SKM-1 treated with dmso at 0.1 percent for 144 hours (cell line): ENCODE measurements around the gene KLF16.

ENCODE experiments used
- DNase-seq: peaks from one replicate; lab custom pipeline; 2025; ENCODE audit not compliant: unreplicated experiment; lab: John Stamatoyannopoulos, UW

The KLF16 gene

DNA sequence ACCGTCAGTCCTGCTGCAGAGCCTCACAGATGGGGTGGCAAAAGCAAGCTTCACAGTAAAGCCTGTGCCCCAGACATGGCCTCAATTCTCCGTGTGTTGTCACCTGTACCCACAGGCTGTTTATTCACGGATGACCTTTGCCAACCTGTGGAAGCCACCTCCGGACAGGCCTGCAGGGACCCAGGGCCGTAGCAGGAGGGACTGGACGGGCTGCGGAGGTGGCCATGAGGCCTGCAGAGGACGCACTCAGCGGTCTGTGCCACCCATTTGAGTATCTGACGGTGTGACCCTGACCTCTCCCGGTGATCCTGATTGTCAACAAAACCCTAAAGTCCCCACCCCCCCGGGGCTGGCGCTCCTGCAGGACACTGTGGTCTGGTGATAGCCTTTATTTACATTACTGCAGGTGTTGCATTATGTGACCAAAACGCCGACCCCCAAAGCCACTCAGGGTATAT, 7.8 kb upstream of the KLF16 start:
- DNase-seq: no peak

DNA sequence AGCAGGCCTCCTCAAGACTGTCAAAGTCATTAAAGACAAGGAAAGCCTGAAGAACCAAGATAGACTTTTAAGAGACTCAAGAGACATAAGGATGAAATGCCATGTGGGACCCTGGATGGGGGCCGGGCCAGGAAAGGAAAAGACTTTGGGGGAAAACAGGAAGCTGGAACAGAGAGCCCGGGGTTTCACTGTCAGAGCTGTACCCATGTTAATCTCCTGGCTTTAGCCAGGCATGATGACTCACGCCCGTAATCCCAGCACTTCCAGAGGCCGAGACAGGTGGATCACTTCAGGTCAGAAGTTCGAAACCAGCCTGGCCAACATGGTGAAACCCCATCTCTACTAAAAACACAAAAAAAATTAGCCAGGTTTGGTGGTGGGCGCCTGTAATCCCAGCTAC, 5.6 kb upstream of the KLF16 start:
- DNase-seq: no peak

DNA sequence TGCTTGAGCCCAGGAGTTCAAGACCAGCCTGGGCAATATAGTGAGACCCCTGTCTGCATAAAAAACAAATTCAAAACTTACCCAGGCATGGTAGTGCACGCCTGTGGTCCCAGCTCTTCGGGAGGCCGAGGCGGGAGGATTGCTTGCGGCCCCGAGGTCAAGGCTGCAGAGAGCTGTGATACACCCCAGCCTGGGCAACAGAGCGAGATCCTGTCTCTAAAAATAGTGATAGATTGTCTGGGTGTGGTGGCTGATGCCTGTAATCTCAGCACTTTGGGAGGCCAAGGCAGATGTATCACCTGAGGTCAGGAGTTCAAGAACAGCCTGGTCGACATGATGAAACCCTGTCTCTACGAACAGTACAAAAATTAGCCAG, 4.0 kb upstream of the KLF16 start:
- no peak for DNase-seq

DNA sequence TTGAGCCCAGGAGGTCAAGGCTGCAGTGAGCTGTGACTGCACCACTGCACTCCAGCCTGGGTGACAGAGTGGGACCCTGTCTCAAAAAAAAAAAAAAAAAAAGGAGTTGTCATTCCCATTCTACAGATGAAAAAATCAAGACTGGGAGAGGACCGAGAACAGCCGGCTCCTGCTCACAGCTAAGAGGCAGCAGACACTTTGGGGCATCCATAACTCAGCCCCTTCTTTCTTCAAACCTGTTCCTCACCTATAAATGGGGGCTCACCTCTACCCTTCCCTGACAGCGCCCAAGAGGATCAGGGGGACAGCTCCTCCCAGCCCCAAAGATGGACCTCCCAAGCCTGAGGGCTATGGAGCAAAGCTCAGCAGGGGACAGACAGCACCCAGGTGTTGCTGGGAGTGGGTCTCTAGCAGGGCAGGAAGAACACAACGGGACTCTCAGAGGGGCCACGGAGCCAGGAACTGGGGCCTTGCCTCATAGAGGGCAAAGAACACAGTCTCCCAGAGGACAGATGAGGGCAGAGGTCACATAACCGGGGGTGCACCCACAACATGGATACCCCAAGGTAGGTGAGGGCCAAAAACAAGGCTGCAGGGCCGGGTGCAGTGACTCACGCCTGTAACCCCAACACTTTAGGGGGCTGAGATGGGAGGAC, 3.4 kb upstream of the KLF16 start:
- no peak for DNase-seq

DNA sequence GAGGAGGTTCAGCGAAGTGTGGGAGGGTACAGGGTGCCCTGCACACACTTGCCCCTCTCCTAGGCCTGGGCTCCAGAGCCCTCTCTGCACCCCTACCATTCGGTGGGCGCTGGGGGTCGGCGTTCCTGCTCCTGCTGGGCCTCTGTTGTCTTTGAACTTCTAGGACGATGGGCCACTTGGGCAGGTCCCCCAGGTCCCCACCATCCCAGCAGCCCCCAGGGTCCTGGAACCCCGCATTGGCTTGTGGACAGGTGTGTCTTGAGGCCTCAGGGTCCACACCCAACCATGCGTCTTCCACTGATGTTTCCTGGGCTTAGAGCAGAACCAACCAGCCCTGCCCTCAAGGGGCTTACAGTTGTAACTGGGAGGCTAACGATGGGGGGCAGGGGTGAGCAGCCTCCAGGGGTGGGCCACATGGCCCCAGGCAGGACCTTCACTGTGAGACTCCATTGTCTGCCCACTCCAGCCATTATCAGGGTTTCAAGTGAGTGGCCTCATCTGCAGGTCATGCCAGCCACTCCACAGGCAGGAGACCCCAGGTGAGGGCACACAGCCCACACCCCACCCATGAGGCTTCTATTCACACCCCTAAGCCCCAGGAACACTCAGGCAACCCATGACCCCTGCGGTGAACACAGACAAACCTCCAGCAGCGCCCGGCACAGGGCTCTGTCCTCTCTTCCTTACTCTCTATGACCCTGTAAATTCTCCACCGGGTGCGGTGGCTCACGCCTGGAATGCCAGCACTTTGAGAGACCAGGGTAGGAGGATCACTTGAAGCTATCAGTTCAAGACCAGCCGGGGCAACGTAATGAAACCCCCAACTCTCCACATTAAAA, 2.0 kb upstream of the KLF16 start:
- no peak for DNase-seq

DNA sequence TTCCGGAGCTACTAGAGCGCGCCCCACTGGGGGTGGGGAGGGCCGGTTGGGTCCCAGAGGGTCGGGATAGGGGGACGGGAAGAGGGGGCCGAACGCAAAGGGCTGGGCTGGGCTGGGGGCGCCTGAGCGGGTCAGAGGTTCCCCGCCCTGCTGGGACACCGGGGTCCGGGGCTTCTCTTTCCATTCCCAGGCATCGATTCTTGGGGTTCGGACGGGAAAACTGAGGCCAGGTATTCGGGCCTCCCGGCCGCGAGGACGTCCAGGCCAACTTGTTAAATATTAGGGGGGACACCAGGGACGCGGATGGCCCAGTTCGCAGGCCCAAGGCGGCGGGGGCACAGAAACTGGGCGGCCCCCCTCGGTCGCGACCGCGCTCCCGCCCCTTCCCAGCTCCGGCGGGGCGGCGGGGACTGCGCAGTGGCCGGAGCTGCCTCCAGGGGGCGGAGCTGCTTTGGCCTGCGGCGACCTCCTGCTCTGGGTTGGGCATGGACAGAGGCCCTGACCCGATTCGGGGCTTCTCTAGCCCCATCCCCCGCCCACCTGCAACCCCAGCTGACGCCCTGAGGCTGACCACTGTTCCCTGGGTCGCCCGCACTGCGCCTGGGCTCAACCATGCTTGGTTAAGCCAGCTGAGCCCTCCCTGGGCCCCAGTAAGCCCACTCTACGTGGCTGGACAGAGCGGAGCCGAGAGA, 1.2 kb upstream of the KLF16 start:
- DNase-seq: peak; percentile 65

DNA sequence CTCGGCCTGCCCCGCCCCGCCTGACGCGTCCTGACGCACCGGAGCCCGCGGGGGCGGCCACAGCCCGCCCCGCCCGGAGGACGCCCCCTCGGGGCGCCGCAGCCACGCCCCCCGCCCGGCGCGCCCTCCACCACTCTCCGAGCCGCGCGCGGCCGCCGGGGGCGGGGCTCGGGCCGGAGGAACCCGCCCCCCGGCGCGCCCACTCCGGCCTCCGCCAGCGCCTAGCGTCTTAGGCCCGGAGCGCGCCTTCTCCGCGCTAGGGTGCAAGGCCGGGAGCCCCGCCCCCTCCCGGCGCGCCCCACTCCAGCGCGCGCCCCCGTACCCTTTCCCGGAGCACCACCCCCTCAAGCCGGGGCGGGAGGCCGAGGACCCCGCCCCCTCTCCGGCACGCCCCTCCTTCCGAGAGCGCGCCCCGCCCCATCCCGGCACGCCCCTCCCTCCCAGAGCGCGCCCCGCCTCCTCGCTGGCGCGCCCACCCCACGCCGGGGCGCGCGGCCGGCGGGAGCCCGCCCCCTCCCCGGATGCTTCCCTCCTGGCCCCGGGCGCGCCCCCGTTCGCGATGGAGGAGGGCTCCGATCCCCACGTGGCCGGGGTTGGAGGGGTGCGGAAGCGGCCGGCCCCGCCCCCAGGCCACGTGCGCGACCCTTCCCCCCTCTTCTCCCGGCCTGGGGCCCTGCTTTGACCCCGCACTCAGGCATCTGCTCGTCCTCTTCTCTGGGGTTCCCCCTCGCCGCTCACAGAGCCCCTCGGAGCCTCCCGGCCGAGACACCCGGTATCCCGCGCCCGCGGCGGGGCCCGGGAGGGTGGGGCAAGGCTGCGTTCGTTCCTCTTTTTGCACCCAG, 480 bp upstream of the KLF16 start:
- peak; percentile 91 for DNase-seq

DNA sequence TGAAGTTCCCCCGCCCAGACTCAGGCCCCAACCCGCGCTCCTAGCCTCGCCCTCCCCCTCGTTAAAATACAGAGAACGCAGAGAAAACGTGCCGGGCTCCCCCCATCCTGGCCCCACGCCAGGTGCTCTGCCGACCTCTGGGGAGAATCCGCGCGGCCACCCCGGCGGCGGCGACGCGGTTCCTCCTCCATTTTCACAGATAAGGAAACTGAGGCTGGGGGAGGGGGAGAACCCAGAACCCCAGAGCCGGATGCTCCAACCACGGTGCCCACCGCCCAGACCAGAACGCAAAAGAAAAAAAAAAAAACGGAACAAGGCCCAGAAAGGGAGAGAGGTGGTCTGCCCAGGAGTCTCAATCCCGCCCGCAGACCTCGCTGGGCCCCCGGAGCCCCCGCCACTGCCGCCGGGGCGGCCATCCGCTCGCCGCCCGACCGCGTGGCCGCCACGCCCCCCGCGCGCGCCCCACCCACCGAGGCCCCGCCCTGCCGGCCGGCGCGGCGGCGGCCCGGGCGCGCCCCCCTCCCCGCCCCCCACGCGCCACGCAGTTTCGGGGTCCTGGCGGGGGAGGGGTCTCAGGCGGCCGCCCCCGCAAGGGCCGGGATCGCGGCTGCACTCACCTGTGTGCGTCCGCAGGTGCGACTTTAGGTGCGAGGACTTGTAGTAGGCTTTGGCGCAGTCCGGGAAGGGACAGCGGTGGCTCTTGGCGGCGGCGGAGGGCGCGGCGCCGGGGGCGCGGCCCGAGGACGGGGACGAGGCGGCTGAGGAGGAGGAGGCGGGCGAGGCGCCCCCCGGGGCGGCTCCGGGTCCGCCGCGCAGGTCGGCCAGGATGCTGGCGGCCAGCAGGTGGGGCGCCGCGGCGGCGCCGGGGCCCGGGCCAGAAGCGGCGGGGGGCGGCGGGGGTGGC, 703 bp downstream of the KLF16 start:
- peak; percentile 16 for DNase-seq

DNA sequence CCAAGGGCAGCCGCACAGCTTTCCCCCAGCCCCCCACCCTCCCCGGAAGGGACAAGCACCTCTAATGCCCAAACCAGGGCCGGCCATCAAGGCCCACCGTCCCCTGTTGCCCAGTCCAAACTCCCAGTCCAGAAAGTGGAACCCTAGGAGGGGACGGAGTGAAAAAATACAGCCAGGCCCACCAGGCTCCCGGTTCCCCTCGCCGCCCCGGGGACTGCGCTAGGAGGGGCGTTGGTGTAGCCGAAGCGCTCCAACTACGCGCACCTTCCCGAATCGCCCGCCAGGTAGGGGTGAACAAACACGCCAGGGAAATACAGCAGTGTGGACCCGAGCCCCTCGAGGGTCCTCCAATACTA, 1.3 kb downstream of the KLF16 start:
- DNase-seq: no peak

DNA sequence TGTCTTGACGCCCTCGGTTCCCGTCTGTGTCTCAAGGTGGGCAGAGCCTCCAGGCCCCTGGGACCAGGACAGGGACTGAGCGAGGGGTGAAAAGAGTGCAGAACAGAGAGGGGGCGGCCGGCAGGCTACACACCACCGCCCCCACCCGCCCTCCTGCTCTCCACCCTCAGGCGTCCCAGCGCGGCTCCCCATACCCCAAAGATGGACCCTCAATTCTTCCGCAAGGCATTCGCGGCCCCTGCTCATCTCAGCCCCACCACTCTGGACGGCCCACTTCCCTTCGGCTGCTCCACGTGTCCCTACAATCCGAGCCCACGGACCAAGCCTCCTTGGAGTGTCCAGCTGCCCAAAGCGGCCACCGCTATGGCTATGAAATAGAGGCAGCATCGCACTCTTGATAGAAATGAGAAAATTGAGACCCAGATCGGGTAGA, 1.8 kb downstream of the KLF16 start:
- DNase-seq: no peak

DNA sequence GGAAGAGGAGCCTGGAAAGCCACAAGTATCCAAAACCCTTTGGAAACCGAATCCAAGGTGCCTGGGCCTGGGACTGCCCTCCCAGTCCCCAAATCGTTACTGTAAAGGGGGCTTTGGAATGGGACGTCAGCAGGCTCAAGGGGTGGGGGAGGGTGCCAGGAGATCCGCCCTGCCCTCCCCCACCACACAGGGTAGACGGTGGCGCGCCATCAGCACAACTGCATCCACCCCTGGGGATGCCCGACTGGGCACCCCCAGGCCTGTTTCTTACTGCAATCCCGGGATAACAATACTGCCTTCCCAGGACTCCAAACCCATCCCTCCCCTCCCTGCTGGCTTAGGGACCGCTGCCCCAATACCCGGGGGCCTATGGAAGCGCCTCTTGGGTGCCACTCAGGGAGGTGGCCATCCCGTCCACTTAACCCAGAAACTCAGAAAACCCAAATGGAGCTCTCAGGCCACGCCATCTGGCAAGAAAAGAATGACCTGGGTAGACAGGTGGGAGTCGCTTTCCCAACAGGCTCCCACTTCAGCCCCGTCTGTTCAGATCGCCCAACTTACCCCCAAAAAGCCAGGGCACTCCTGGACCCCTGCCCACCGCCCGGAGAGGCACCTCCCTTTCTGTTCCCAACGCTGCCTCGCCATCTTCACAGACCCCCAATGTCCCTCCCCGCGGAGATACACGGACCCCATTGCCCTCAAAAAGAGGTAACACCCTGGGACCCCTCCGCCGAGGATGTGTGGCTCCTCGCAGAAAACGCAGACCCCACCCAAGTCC, 2.4 kb downstream of the KLF16 start:
- DNase-seq: no peak

DNA sequence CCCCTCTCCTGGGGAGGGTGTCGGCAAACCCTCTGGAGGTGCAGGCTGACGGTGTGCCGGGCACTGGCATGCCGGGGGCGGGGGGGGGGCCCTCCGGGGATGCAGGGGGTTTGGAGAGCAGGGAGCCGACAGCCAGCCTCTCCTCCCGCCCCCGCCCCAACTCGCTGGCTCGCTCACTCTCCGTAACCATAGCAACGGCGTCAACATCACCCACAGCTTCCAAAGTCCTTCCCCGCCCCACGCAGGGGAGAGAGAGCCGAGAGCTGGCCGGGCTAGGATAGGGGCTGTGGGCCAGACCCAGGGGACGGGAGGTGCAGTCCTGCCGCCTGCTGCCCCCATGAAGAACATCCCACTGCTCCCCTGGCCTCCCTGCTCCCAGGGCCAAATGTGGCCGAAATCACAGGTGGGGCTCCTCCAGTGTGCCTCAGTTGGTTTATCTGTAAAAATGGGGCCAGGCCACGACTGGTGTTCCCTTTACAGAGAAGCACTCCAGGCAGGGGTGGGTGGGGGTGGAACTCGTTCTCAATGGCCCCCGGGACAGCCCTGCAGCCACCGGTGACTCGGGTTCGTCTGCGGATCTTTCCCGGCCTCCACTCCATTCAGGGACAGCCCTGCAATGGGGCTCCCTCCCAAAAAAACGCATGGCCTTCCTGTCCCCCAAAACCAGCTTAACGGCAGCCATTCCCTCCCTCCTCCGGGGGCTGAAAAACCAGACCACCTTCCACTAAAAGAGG, 3.2 kb downstream of the KLF16 start:
- no peak for DNase-seq

DNA sequence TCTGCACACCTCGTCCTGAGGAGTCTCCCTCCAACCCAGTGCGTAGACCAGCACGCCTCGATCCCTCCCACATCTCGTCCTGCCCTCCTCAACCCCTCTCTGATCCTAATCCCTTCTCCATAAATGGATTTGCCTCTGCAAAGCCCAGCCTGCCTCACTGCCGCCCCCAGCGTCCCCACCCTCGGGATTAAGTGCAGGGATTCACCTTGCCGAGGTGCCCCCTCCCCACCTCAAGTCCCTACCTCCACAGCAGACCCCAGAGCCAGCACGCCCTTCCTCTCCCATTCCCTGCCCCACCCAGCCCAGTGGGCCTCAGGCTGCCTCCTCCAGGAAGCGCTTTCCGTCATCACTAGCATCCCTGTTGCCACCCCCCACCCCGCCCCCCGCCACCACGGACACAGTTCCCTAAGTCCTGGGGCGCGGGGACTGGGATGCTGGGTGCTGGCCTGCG, 4.0 kb downstream of the KLF16 start:
- DNase-seq: no peak

DNA sequence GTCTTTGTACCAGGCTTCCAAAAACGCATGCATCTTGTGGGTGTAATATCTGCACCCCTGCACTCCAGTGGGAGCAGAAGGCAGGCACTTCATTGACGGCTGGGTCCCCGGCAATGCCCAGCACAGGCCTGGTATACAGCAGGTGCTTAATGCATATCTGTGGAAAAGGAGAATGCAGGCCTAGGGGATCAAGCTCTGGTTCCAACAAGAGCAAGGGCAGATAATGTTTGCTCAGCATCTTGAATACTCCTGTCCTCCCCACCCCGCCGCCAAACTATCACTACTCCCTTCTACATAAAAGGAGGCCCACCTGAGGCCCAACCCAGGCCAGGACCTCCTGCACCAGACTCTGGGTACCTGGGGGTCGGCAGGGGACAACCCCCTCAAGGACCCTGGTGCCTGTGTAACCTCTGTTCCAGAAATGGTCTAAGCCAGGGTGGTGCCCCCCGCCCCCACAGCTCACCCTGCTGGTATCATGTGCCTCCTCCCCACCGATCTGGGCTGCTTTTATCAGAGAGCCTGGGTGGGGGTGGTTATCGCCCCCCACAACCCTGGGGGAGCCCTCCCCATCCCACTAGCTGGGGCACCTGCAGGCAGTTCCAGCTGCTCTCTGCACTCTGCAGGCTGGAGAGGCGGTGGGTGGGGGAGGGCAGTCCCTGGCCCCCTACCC, 4.8 kb downstream of the KLF16 start:
- DNase-seq: no peak

DNA sequence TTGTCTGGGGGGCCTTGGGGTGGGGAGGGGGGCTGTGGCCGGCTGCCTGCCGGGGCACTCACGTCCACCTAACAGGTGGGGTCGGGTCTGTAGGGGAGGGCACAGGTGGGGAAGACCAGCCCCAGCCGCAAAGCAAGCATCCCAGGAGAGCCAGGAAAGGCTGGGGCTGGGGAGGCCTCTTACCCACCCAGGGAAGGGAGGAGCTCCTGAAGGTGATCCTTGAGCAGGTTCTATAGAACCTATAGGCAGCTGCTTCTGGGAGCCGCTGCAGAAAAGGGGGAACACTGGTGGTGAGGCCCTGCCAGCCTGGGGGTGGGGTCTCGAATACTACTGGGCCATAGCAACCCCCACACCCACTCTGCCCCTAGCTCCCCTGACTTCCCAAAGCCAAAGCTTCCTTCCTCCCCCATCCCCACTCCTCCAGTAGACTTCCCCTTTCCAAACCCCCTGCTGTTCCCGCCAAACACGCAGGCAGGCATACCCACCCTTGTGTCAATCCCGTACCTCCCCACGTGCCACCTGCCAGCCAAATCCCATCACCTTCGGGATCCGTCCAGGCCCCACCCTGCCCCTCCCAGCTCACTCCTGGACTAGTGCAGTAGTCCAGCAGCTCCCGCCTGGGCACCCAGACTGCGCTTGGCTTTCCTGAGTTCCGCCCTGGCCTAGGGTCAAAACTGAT, 5.6 kb downstream of the KLF16 start:
- peak; percentile 31 for DNase-seq

DNA sequence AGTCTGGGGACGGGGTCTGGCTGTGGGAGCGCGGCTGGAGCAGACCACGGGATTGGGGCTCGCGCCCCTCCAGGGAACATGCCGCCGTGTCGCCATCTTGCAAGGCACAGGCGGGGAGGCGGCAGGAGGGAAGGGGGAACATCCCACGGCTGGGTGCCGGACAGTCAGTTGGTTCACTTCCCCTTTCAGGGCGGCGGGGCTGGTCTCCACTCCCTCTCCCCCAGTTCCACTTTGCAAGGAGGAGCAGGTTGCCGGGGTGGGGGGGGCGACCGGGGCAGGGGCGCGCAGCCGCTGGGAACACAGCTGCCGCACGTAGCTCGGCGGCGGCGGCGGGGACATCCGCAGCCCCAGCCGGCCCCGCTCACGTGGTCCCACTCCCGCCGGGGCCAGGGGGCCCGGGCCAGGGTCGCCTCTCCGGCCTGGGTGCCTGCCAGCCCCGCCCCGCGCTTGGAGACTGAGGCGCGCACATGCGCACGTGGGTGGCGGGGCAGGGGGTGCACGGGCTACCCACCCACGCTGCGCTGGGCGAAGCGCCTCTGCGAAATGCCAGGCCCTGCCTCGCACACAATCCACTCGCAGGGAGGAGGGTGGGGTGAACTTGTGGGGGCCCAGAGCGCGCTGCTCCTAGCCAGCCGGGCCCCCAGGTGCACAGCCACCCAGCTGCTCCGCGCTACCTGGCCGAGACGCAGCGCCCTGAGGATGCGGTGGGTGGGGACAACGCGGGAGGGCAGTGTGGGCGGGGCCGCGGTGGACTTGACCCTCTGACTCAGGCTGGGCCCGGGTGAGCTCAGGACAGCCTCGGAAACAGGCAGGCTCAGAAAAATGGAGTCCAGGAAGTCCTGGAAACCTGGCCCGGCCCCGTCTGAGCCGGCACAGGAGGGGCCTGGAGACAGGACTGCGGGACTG, 6.4 kb downstream of the KLF16 start:
- DNase-seq: peak; percentile 91

DNA sequence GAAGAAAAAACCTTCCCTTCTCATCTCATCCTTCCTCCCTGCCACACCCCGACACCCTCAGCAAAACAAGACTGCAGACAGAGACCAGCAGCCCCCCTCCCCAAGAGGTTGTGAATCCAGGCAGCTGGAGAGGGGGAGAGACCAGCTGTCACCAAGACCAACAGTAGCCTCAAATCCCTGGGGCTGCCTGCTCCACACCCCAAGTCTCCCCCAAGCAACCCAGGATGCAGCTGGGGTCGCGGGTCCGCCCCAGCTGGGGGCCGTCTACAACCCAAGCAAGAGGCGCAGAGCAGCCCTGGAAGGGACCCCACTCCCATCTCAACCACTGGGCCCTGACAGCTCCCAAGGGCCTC, 7.1 kb downstream of the KLF16 start:
- DNase-seq: no peak
